NCI-H82 (cell line): ENCODE data around the gene SIGLEC11.
A peak's percentile ranks its signal among the peaks of the same experiment; 100 is the strongest.
"Not testable (repeated sequence)": the region's sequence is repeated elsewhere in the genome, so short reads cannot be mapped to it uniquely, and the experiment has no call there.

Experiments used
- DNase-seq: peaks from one replicate; lab custom pipeline; 2025; lab: John Stamatoyannopoulos, UW

Gene SIGLEC11

GRCh38 chr19:49951806-49952478, 9.0 kb downstream of the SIGLEC11 start:
- no peak for DNase-seq

- DNase-seq: no peak
Observed at GRCh38 chr19:49950956-49951526, 9.9 kb downstream of the SIGLEC11 start.

- no peak for DNase-seq
Observed at GRCh38 chr19:49950590-49950948, 10.4 kb downstream of the SIGLEC11 start.

- no peak for DNase-seq
Observed at GRCh38 chr19:49949742-49950589, 11.0 kb downstream of the SIGLEC11 start.

- DNase-seq: no peak
Observed at GRCh38 chr19:49946415-49946814, 14.6 kb downstream of the SIGLEC11 start.

GRCh38 chr19:49944567-49944966, 16.4 kb downstream of the SIGLEC11 start:
- DNase-seq: not testable (repeated sequence)

GRCh38 chr19:49940482-49940791, 20.5 kb downstream of the SIGLEC11 start:
- no peak for DNase-seq

GRCh38 chr19:49939721-49940481, 21.1 kb downstream of the SIGLEC11 start:
- peak; percentile 28 for DNase-seq

- no peak for DNase-seq
Observed at GRCh38 chr19:49938662-49939061, 22.3 kb downstream of the SIGLEC11 start.

GRCh38 chr19:49937750-49938381, 23.1 kb downstream of the SIGLEC11 start:
- DNase-seq: peak; percentile 86

- DNase-seq: no peak
Observed at GRCh38 chr19:49936549-49936948, 24.4 kb downstream of the SIGLEC11 start.

GRCh38 chr19:49933643-49934042, 27.3 kb downstream of the SIGLEC11 start:
- DNase-seq: no peak

GRCh38 chr19:49932731-49933131, 28.2 kb downstream of the SIGLEC11 start:
- DNase-seq: no peak

GRCh38 chr19:49932041-49932451, 28.9 kb downstream of the SIGLEC11 start:
- DNase-seq: no peak

GRCh38 chr19:49931293-49932040, 29.5 kb downstream of the SIGLEC11 start:
- no peak for DNase-seq

GRCh38 chr19:49930483-49931011, 30.4 kb downstream of the SIGLEC11 start:
- DNase-seq: no peak

GRCh38 chr19:49929611-49930482, 31.1 kb downstream of the SIGLEC11 start:
- DNase-seq: peak; percentile 98

- DNase-seq: peak; percentile 97
Observed at GRCh38 chr19:49929121-49929610, 31.8 kb downstream of the SIGLEC11 start, which contains the start of the genes ATF5 and NUP62. ATF5 (plus strand) TSS chr19:49929205; CDS start chr19:49930851, 1,646 bp downstream. NUP62 (minus strand) TSS chr19:49929504; CDS start chr19:49909807, 19,697 bp downstream.

GRCh38 chr19:49927526-49928264, 33.3 kb downstream of the SIGLEC11 start:
- DNase-seq: no peak
